A172 (cell line): ENCODE data around the gene MBNL3. TPM values are rescaled to one million over a fixed set of nuclear protein-coding genes. Genes with fewer than 3 reads are reported as not detected.
"Not testable (repeated sequence)": the region's sequence is repeated elsewhere in the genome, so short reads cannot be mapped to it uniquely, and the experiment has no call there.

Experiments
- DNase-seq: peaks from one replicate; pipeline ENCODE4 v3.0.0-alpha.2; 2015; ENCODE audit warnings: low spot score
- total RNA-seq: library from RNA; depleted of rRNA; stranded (reverse); fragments of >200 nt; shearing (Covaris generic); gene quantifications from 2 replicates; pipeline ENCODE4 v1.2.3, GENCODE V29; 2014

The MBNL3 gene
- total RNA-seq, 1 experiment from 2014 or later: 0.17 TPM

DNA sequence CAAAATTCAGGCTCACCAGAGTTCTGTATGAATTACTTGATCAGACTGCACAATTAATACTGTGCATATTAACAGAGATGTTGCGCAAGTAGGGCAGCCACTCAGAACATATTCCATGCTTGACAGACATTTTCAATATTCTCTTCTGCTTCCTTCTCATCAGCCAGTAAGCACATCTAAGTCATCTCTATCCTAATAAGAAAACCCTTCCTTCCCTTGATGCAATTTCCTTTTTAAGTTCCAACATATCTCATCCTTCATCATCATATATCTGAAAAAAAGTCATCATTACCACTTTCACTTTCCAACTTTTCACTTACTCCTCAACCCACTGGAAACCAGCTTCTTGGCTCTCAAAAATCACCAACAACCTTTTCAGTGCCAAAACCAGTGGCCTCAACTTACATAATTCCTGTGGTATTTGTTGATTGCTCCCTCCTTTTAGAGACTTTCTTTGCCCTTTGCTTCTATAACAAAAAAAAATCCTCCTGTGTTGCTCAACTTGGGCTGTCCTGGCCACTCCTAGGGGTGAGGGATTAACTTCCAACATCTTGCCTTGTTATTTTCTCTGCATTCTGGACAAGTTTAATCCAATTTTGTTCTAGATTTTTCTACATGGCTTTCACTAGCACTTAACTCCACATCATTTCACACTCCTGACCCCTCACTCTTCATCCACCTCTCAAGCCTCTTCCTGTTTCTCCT, 14.1 kb downstream of the MBNL3 start:
- no peak for DNase-seq

- no peak for DNase-seq
Measured at GRCh38 chrX:132472397-132472796, 16.4 kb downstream of the MBNL3 start.

DNA sequence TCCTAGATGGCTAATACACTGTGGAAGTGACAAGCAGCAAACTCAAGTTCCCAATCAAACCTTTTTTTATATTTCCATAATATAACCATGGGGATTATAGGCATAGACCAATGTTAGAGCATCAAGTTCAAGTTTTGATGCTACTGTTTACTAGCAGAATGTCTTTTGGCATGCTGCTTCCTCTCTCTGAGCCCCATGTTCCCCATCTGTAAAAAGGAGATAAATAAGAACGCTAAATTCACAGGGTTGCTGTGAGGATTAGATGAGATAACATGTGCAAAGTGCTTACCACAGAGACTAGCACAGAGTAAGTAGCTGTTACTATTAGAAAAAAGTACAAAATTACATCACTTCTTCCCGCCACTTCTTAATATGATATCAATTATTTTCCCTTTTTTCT, 18.0 kb downstream of the MBNL3 start:
- no peak for DNase-seq

GRCh38 chrX:132470179-132470578, 18.7 kb downstream of the MBNL3 start:
- no peak for DNase-seq

DNA sequence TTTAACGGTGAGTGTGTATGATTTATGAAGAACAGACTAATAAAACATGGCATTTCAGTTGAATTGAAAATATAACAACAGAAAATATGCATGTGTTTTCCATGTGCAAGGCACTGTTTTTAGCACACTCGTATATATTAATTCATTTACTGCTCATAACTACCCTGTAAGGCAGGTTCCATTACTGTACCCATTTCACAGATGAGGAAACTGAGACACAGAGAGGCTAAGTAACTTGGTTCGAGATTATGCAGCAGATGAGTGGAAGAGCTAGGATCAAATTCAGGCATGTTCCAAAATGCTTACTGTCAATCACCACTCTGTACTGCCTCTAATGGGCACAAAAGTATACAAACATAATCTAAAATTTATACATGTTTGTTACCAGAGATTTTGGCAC, 20.4 kb downstream of the MBNL3 start:
- DNase-seq: no peak

DNA sequence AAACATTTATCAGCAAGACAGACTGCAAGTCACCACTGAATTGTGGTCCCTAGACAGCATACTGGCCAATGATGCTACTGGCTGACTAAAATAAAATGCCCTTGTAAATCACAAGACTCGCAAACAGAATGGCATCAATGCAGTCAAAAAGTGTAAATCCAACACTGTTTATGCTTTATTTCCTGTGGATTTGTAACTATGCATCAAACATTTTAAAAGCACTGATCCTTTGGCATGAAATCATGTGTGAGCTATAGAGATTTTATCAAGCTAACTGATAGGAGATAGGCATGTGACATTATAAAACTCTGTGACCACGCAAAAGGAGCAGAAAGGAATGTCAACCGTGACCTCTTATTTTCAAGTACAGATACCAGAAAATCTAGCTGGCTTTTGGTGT, 20.8 kb downstream of the MBNL3 start:
- DNase-seq: no peak

DNA sequence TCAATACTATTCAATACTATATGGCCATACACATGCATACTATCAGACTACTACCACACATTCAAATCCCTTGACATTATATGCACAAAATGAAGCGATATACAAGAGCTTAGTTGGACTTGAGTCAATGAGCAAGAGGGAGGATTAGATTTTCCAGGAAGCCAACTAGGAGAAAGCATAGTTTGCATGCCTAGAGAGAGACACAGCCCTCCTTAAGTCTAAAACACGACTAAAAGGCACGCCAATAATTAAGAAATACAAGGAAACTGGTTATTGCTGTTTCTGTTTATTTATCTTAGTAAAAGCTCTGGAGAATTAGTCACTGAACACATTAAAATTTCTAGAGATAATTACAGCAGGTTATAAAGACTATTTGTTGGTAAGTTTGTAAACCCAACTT, 21.8 kb downstream of the MBNL3 start:
- no peak for DNase-seq

- no peak for DNase-seq
Measured at GRCh38 chrX:132463411-132463810, 25.4 kb downstream of the MBNL3 start.

DNA sequence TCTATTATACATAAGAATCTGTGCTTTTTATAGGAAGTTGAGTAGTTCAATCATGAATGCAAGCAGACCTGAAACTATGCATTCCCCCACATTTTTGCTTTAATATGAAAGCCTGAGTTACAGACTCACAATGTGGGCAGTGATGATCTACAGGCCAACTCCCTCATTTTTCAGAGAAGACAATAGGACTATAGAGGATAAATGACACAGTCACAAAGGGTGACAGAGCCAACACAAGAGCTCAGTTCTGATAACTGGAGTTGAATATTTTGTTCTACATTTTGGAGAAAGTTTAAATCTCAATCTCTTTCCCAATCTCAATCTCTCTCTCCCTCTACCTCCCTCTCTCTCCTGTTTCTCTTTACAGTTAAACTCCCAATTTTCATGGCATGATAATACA, 27.0 kb downstream of the MBNL3 start:
- DNase-seq: no peak

- DNase-seq: no peak
Measured at GRCh38 chrX:132452911-132453550, 35.8 kb downstream of the MBNL3 start.

DNA sequence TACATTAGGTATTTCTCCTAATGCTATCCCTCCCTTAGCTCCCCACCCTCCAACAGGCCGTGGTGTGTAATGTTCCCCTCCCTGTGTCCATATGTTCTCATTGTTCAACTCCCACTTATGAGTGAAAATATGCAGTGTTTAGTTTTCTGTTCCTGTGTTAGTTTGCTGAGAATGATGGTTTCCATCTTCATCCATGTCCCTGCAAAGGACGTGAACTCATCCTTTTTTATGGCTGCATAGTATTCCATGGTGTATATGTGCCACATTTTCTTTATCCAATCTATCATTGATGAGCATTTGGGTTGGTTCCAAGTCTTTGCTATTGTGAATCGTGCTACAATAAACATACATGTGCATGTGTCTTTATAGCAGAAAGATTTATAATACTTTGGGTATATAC, 42.9 kb downstream of the MBNL3 start:
- not testable (repeated sequence) for DNase-seq

- no peak for DNase-seq
Measured at GRCh38 chrX:132444936-132445335, 43.9 kb downstream of the MBNL3 start.

GRCh38 chrX:132443196-132444135, 45.4 kb downstream of the MBNL3 start:
- no peak for DNase-seq

- no peak for DNase-seq
Measured at GRCh38 chrX:132442691-132443090, 46.1 kb downstream of the MBNL3 start.

DNA sequence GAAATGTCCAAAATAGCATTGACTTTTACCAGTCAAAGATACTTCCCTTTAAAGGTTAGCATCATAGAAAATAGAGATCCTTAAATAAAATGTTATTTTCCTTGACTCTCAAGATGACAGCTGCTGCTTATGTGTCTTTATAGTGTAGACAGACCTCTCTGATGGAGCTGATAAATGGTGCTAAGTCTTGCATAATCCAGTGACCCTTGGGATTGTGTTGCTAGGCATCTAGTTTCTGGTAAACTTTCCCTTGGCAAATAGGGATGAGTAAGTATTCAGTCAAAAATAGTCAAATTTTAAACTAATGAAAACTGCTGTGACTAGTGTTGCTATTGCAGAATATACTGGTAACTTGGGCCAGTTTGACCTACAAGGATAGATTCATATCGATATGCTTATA, 53.6 kb downstream of the MBNL3 start:
- no peak for DNase-seq

DNA sequence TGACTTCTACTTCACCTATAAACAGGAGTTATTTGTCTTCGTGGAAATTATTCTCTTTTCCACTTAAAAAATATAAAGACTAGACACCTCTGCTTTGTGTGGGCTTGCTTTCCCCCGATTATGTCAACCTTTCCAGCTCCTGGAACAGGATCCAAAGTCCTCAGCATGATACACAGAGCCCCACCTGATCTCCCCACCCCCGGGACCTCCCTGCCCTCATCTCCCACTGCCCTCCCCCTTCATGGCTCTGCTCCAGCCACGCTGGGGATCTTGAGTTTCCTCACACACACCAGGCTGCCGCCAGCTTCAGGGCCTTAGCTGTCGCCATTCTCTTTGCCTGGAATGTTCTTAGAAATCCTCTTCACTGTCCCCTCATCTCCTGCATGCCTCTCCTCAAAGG, 55.3 kb downstream of the MBNL3 start:
- no peak for DNase-seq

GRCh38 chrX:132433001-132433400, 55.8 kb downstream of the MBNL3 start:
- no peak for DNase-seq

GRCh38 chrX:132428896-132429295, 59.9 kb downstream of the MBNL3 start:
- no peak for DNase-seq

DNA sequence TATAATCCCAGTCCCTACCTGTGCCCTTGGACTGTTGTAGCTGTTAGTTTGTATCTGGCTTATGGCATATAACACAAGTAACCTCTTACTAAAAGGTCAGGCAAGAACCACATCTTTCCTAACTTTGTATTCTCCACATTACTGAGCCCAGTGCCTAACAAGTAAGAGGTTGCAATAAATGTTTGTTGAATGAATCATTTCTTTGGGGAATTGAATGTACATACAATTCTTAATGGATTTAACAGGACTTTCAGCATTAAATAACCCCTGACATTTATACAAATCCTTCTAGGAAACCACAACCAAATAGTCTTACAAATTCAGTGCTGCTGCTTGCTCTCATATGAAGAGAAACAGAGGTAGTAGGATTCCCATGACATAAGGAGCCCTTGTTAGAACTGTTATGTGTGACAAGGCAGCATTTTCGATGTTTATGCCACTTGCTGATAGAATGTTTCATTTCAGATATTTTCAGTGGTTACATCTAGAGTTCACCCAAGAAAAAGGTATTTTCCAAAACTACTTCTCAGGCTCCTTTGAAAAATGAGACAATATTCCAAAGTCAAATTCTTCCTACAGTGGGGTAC, 62.0 kb downstream of the MBNL3 start:
- DNase-seq: peak; percentile 0

- no peak for DNase-seq
Measured at GRCh38 chrX:132425744-132426318, 63.0 kb downstream of the MBNL3 start.

DNA sequence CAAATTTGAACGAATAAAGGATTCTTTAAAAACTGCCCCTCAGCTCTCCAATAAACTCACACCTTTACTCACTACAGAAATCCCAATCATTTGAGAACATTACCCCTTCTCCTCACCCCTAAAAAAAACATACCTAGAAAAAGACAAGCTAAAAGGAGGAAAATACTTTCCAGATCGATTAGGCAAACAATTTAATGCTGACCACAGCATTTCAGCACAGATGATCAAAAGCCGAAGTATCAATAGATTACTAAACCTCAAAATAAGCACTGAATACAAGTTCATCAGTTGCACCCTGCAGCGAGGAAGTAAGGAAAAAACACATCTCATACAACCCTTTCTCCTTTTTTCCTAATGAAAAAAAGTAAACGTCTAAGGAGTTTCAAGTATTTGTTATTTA, 65.5 kb downstream of the MBNL3 start:
- no peak for DNase-seq

GRCh38 chrX:132415012-132415411, 73.8 kb downstream of the MBNL3 start:
- DNase-seq: no peak
